Measurements from ENCODE around the gene SLC17A1. TPM values are rescaled to one million over a fixed set of nuclear protein-coding genes. Genes with fewer than 3 reads are reported as not detected.

Gene SLC17A1
- total and polyA plus RNA-seq, 3 donors from 2014 or later: 0.99 to 3.9 (median 1.0) TPM

DNA sequence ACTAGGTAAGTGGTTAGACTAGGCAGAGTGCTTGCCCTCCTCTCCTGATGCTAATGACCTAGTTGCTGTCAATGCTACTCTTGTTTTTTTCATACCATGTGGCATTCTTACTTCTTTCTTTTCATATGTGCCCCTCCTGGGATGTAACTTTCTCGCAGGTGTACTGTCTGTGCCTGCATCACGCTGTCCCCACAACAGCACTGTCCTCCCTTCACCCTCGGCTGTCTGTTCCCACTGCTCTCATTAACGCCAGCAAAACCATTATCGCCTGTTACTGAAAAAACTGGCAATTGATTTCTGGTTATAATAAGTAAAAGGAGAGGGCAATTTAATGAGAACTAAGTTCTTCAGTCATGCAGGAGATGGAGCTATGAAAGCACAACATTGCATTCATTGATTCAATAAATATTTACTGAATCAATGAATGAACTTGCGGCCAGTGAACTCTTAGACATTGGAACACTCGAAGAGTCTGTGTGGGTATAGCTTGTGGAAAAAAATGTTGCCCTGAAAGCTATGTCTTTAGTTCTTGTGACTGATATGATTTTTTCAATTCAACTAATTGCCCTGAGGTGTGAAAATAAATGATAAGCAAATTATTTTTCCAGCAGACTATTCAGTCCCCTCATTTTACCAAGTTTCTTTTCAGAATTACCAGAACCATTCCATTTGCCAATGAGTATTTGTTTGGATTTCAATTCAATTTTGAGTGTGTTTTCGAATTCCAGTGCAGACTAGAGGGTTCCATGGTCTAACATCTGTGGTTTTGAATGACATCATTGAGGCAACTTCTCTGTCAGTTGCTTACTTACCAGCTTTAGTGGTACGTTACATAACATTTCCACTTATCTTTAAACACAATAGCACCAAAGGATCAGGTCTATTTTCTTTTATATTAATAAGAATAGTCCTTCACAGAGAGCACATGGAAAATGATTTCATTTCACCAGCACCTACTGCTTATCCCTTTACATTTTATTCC, 75.2 kb downstream of the SLC17A1 start:
- Histone ChIP-seq H3K9me3 (no peaks in the 10 kb centered on the region), H3K4me3 (no peak overlapping the region), H3K36me3 (ENCODE audit: low read depth, missing control alignments) (no peaks in the 10 kb centered on the region), H3K27ac (no peak overlapping the region), H3K27me3 (no peaks in the 10 kb centered on the region), H3K4me1 (no peaks in the 10 kb centered on the region)
- intact Hi-C loops (cut with DNase I; ENCODE audit: low total_unique reads): no loop called here
- DNase-seq: no peak
- WGBS, 2 donors: 87 to 89% methylated on average over 9 of the region's 9 CpGs
- TF ChIP-seq POLR2A (IDR thresholded peaks at IDR 0.05): no peak
- TF ChIP-seq, protein P1, sequence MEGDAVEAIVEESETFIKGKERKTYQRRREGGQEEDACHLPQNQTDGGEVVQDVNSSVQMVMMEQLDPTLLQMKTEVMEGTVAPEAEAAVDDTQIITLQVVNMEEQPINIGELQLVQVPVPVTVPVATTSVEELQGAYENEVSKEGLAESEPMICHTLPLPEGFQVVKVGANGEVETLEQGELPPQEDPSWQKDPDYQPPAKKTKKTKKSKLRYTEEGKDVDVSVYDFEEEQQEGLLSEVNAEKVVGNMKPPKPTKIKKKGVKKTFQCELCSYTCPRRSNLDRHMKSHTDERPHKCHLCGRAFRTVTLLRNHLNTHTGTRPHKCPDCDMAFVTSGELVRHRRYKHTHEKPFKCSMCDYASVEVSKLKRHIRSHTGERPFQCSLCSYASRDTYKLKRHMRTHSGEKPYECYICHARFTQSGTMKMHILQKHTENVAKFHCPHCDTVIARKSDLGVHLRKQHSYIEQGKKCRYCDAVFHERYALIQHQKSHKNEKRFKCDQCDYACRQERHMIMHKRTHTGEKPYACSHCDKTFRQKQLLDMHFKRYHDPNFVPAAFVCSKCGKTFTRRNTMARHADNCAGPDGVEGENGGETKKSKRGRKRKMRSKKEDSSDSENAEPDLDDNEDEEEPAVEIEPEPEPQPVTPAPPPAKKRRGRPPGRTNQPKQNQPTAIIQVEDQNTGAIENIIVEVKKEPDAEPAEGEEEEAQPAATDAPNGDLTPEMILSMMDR (IDR thresholded peaks at IDR 0.05): no peak

DNA sequence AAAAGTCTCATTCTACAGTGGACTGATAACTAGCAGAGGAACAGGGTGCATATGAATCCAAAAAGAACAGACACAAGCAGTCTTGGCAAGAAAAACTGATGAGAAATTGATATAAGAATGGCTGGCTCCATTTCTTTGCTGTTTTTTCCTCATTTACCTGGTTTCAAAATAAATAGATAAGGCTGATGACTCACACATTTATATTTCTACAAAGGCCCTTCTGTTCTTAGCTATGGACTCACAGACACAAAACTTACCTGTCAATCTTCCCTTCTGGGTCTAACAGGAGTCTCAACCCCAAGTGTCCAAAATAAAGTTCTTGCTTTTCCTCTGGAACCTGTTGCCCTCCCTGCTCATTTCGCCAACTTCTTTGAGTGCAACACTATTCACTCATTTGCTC, 76.4 kb downstream of the SLC17A1 start:
- no peaks in the 10 kb centered on the region for H3K36me3 ChIP-seq (ENCODE audit: low read depth, missing control alignments)
- H3K4me1 ChIP-seq: no peaks in the 10 kb centered on the region
- intact Hi-C loops (cut with DNase I; ENCODE audit: low total_unique reads): no loop called here
- WGBS, 2 donors: 82 to 100% methylated on average over 1 of the region's 1 CpG
- DNase-seq: no peak
- no peaks in the 10 kb centered on the region for H3K27me3 ChIP-seq
- TF ChIP-seq, protein P1 (IDR thresholded peaks at IDR 0.05): no peak
- TF ChIP-seq POLR2A (IDR thresholded peaks at IDR 0.05): no peak
- H3K9me3 ChIP-seq: no peaks in the 10 kb centered on the region
- no peak overlapping the region for H3K4me3 ChIP-seq
- H3K27ac ChIP-seq: no peak overlapping the region

DNA sequence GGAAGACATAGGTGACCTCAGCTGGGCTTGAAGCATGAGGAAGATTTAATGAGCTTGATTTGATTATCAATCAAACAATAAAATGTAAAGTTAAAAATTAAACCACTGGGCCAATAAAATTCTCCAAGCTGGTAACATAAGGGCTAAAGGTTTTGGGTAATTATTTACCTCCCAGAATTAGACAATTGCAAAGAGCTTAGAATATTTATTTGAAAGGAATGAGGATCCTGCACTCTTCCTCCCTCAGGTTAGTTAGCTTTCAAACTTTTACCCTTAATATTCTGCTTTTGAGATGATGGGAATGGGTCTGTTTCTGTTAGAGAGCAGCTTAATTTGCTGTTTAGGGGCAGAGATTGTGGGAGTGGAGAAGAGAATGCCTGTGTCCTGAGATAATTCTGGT, 77.3 kb downstream of the SLC17A1 start, which contains the start of gene SLC17A4:
Gene SLC17A4, plus strand, starts transcription at position 208 of the 400 bp plus-strand sequence. CDS start 7,221 bp downstream, outside the sequence.
- no peaks in the 10 kb centered on the region for H3K9me3 ChIP-seq
- DNase-seq: no peak
- H3K4me1 ChIP-seq: no peaks in the 10 kb centered on the region
- TF ChIP-seq, protein P1 (IDR thresholded peaks at IDR 0.05): no peak
- TF ChIP-seq POLR2A (IDR thresholded peaks at IDR 0.05): no peak
- intact Hi-C loops (cut with DNase I; ENCODE audit: low total_unique reads): no loop called here
- no peak within 1 kb of the TSS for H3K4me3 ChIP-seq
- no peak within 1 kb of the TSS for H3K27ac ChIP-seq
- no peaks in the 10 kb centered on the region for H3K27me3 ChIP-seq
- no peaks in the 10 kb centered on the region for H3K36me3 ChIP-seq (ENCODE audit: low read depth, missing control alignments)

DNA sequence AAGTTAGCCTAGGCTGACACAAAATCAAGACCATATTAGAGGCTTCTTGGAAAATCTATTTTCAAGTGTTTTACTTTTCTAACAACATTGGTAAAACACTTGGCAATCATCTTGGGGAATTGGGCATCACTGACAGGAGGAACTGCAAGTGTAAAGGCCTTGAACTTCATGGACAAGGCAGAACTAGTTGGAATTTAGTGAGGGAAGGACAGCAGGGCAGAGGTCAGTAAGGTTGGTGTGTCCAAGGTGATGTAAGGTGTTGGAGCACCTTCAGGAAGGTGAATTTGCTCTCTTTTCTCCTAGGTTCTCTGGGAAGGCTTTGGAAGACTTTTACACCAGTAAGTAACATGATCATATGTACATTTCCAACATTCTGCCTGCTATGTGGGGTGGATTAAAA, 78.8 kb downstream of the SLC17A1 start:
- Histone ChIP-seq H3K9me3 (no peaks in the 10 kb centered on the region), H3K27me3 (no peaks in the 10 kb centered on the region), H3K36me3 (ENCODE audit: low read depth, missing control alignments) (no peaks in the 10 kb centered on the region), H3K4me1 (peaks cover 4% of the 10 kb centered on the region), H3K27ac (no peak overlapping the region), H3K4me3 (no peak overlapping the region)
- DNase-seq: no peak
- no peak for TF ChIP-seq POLR2A (IDR thresholded peaks at IDR 0.05)
- TF ChIP-seq, protein P1 (IDR thresholded peaks at IDR 0.05): no peak
- intact Hi-C loops (cut with DNase I; ENCODE audit: low total_unique reads): no loop called here

Data from testis (tissue), 3 donors.